AG09319 (cell line): ENCODE measurements around the gene TMEM26.
"Not testable (repeated sequence)": the region's sequence is repeated elsewhere in the genome, so short reads cannot be mapped to it uniquely, and the experiment has no call there.

ENCODE experiments used
- DNase-seq: peaks from one replicate; pipeline ENCODE4 v3.0.0-alpha.2; 2010; ENCODE audit warnings: low read depth; ENCODE audit errors: extremely low read depth
- CTCF ChIP-seq: IDR thresholded peaks from 2 replicates; pipeline ENCODE4 v1.5.1; 2011; ENCODE audit warnings: low read depth, mild to moderate bottlenecking, inconsistent platforms, low read length, moderate library complexity

TMEM26 gene

GRCh38 chr10:61398366-61399129 lies 54.6 kb downstream of the TMEM26 start:
- no peak for DNase-seq

GRCh38 chr10:61397175-61397986 lies 55.8 kb downstream of the TMEM26 start:
- no peak for DNase-seq
- TF ChIP-seq CTCF = no peak

More at GRCh38 chr10:61398366-61399129, 54.6 kb downstream of the TMEM26 start:
- no peak for TF ChIP-seq CTCF

GRCh38 chr10:61391281-61391680 lies 61.9 kb downstream of the TMEM26 start:
- TF ChIP-seq CTCF = no peak
- no peak for DNase-seq

GRCh38 chr10:61390851-61391250 lies 62.3 kb downstream of the TMEM26 start:
- DNase-seq = no peak
- TF ChIP-seq CTCF = no peak

GRCh38 chr10:61389887-61390286 lies 63.3 kb downstream of the TMEM26 start:
- no peak for TF ChIP-seq CTCF
- DNase-seq = no peak

GRCh38 chr10:61388986-61389385 lies 64.2 kb downstream of the TMEM26 start:
- not testable (repeated sequence) for DNase-seq

GRCh38 chr10:61385231-61386001 lies 67.8 kb downstream of the TMEM26 start:
- TF ChIP-seq CTCF = no peak

GRCh38 chr10:61381153-61381552 lies 72.0 kb downstream of the TMEM26 start:
- not testable (repeated sequence) for DNase-seq

More at GRCh38 chr10:61385231-61386001, 67.8 kb downstream of the TMEM26 start:
- no peak for DNase-seq
